ENCODE results near the gene SPPL3.

SPPL3 gene

DNA sequence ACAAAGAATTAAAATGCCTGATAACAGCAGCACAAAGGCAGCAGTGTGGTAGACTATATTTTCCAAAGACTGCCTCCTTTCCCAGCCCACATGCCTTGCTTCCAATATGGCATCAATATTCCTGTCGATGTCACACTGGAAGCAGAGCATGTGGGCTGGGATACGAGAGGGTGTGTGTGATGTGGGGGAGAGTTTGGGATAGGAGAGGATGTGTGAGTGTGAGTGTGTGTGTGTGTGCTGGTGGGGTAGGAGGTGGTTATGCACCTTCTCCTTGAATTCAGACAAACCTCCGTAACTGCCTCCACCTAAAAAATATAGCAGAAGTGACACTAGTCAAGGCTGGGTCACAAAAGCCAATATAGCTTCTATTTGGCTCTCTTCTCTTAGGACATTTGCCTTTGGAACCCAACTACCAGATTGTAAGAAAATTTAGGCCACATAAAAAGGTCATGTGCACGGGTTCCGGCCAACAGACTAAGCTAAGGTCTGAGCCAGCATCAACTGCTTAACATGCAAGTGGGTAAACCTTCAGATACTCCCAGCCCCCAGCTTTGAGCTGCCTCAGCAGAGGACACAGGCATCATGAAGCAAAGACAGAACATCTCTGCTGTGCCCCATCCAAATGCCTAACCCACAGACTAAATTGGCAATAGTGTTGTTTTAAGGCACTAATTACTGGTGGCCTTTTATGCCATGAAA, 29.5 kb downstream of the SPPL3 start:
- no peaks in the 10 kb centered on the region; the same call in 1 of the 2 replicates for H3K36me3 ChIP-seq (ENCODE audit: insufficient read depth, low read length)

DNA sequence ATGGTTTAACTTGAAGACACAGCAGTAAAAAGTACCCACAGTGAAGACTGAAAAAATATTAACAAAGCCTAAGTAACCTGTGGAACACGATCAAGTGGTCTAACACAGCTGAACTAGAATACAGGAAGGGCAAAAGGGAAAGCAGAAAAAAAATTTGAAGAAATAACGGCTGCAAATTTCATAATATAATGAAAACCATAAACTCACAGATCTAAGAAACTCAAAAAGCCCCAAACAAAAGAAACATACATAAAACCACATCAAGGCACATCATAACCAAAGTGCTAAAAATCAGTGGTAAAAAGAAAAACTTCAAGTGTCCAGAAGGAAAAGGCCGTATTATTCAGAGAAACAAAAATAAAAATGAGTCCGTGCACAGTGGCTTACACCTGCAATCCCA, 30.9 kb downstream of the SPPL3 start:
- H3K27ac ChIP-seq, result peak overlapping the region; percentile 66
- no peaks in the 10 kb centered on the region for H3K9me3 ChIP-seq (ENCODE audit: low read depth, low read length)
- DNase-seq (ENCODE audit: low read depth, low spot score), result no peak
- no peak for TF ChIP-seq POLR2AphosphoS5 (IDR thresholded peaks at IDR 0.05; ENCODE audit: borderline replicate concordance, low read depth, low read length)
- TF ChIP-seq EZH2 (IDR thresholded peaks at IDR 0.05), result no peak
- no peak for TF ChIP-seq FOXP2 (optimal IDR thresholded peaks at IDR 0.05; ENCODE audit: control extremely low read depth, extremely low read length, insufficient read depth)
- H3K4me3 ChIP-seq, result peak overlapping the region; percentile 23
- H3K36me3 ChIP-seq (ENCODE audit: insufficient read depth, low read length), result no peaks in the 10 kb centered on the region; the same call in 1 of the 2 replicates
- H3K9ac ChIP-seq (ENCODE audit: insufficient read length), result peak overlapping the region; percentile 31

More for the DNA sequence above, 29.5 kb downstream of the SPPL3 start:
- H3K9ac ChIP-seq (ENCODE audit: insufficient read length), result no peak overlapping the region
- no peak for DNase-seq (ENCODE audit: low read depth, low spot score)
- no peak overlapping the region for H3K27ac ChIP-seq
- TF ChIP-seq EZH2 (IDR thresholded peaks at IDR 0.05) (no peak), POLR2AphosphoS5 (IDR thresholded peaks at IDR 0.05; ENCODE audit: borderline replicate concordance, low read depth, low read length) (no peak), FOXP2 (optimal IDR thresholded peaks at IDR 0.05; ENCODE audit: control extremely low read depth, extremely low read length, insufficient read depth) (no peak)
- no peak overlapping the region for H3K4me3 ChIP-seq
- no peaks in the 10 kb centered on the region for H3K9me3 ChIP-seq (ENCODE audit: low read depth, low read length)

DNA sequence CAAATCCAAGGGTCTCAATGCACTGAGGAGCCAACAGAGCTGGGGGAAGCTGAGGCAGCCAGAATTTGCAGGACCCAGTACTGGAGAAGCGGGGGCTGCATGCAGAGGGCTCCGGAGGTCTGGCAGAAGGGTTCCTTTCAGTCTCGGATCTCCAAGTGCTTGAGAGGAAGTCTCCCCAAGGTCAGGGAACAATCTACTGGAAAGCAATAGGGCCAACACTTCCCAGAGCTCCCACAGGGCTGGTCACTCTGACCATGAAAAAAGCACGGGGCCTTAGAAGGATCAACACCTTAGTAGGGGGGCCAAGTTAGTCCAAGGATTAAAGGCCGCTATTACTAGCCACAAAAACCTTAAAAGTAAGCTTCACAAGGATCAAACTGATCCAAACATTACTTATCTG, 31.7 kb downstream of the SPPL3 start:
- no peak for DNase-seq (ENCODE audit: low read depth, low spot score)
- Histone ChIP-seq H3K9ac (ENCODE audit: insufficient read length) (peak overlapping the region; percentile 31), H3K4me3 (peak overlapping the region; percentile 23), H3K9me3 (ENCODE audit: low read depth, low read length) (no peaks in the 10 kb centered on the region), H3K36me3 (ENCODE audit: insufficient read depth, low read length) (no peaks in the 10 kb centered on the region; the same call in 1 of the 2 replicates), H3K27ac (peak overlapping the region; percentile 66)
- TF ChIP-seq FOXP2 (optimal IDR thresholded peaks at IDR 0.05; ENCODE audit: control extremely low read depth, extremely low read length, insufficient read depth), result no peak
- no peak for TF ChIP-seq POLR2AphosphoS5 (IDR thresholded peaks at IDR 0.05; ENCODE audit: borderline replicate concordance, low read depth, low read length)
- TF ChIP-seq EZH2 (IDR thresholded peaks at IDR 0.05), result no peak

DNA sequence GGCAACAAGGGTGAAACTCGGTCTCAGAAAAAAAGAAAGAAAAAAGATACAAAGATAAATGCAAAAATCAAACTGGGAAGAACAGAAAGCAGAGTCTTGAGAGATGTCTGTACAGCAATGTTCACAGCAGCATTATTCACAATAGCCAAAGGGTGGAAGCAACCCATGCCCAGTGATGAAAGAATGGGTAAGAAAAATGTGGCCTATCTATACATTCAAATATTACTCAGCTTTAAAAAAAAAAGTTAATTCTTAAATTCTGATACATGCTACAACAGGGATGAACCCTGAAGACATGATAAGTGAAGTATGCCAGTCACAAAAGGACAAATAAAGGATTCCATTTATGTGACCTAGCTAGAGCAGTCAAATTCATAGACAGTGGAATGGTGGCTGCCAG, 33.7 kb downstream of the SPPL3 start:
- Histone ChIP-seq H3K4me3 (no peak overlapping the region), H3K27ac (no peak overlapping the region), H3K9ac (ENCODE audit: insufficient read length) (no peak overlapping the region), H3K36me3 (ENCODE audit: insufficient read depth, low read length) (no peaks in the 10 kb centered on the region), H3K9me3 (ENCODE audit: low read depth, low read length) (no peaks in the 10 kb centered on the region)
- TF ChIP-seq POLR2AphosphoS5 (IDR thresholded peaks at IDR 0.05; ENCODE audit: borderline replicate concordance, low read depth, low read length) (no peak), EZH2 (IDR thresholded peaks at IDR 0.05) (no peak), FOXP2 (optimal IDR thresholded peaks at IDR 0.05; ENCODE audit: control extremely low read depth, extremely low read length, insufficient read depth) (no peak)
- DNase-seq (ENCODE audit: low read depth, low spot score), result no peak

DNA sequence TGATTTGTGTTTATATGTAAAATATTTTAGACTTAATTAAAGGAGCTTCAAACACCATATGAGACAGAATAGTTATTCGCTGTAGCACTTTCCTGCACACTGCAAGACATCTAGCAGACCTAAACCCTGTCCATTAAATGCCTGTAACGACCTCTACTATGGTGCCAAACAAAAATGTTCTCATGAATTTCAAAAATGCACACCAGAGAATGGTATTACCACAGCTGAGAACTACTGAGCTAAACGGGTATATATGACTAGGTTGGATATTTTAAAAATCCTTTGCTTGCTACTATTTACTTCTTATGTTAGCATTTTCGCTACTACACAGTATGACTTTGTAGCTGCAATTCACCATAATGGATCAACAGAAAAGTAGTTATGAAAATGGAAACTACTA, 34.8 kb downstream of the SPPL3 start:
- Histone ChIP-seq H3K36me3 (ENCODE audit: insufficient read depth, low read length) (no peaks in the 10 kb centered on the region), H3K9ac (ENCODE audit: insufficient read length) (no peak overlapping the region), H3K4me3 (no peak overlapping the region), H3K9me3 (ENCODE audit: low read depth, low read length) (no peaks in the 10 kb centered on the region), H3K27ac (no peak overlapping the region; the same call in 1 of the 2 replicates)
- TF ChIP-seq EZH2 (IDR thresholded peaks at IDR 0.05) (no peak), FOXP2 (optimal IDR thresholded peaks at IDR 0.05; ENCODE audit: control extremely low read depth, extremely low read length, insufficient read depth) (no peak)
- DNase-seq (ENCODE audit: low read depth, low spot score), result no peak

DNA sequence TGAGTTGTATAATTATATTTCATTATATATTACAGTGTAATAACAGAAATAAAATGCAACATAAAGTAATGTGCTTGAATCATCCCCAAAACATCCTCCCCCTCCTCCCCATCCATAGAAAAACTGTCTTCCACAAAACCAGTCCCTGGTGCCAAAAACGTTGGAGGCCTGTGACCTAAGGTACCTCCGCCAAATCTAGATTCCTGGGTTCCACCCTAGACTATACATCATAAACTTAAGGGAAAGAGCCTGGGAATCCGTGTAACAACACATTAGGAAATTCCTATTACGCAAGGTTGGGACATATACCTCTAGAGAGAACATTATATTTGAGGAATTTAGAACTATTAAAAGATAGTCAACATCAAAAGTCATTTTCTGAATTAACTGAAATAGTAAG, 38.0 kb downstream of the SPPL3 start:
- Histone ChIP-seq H3K9ac (ENCODE audit: insufficient read length) (no peak overlapping the region), H3K36me3 (ENCODE audit: insufficient read depth, low read length) (no peaks in the 10 kb centered on the region), H3K27ac (no peak overlapping the region), H3K4me3 (no peak overlapping the region), H3K9me3 (ENCODE audit: low read depth, low read length) (no peaks in the 10 kb centered on the region)
- no peak for DNase-seq (ENCODE audit: low read depth, low spot score)
- no peak for TF ChIP-seq FOXP2 (optimal IDR thresholded peaks at IDR 0.05; ENCODE audit: control extremely low read depth, extremely low read length, insufficient read depth)

DNA sequence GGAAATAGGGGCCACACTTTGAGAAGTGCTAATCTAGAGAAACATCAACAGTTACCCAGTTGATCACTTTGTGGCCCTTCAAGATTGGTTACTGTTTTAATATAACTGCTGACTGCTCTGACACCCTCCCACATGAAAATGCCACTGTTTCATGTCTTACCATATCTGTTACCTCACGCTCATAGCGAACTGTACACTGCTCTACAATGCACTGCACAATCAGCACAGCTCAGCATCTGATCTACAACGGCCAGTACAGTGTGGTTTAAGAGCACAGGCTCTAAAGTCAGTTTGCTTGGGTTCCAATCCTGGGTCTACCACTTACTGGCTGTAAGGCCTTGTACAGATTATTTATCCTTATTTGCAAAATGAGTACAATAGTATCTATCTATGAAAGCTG, 39.1 kb downstream of the SPPL3 start:
- no peak for DNase-seq (ENCODE audit: low read depth, low spot score)
- Histone ChIP-seq H3K4me3 (no peak overlapping the region), H3K9ac (ENCODE audit: insufficient read length) (no peak overlapping the region), H3K27ac (no peak overlapping the region), H3K9me3 (ENCODE audit: low read depth, low read length) (no peaks in the 10 kb centered on the region), H3K36me3 (ENCODE audit: insufficient read depth, low read length) (no peaks in the 10 kb centered on the region)
- TF ChIP-seq FOXP2 (optimal IDR thresholded peaks at IDR 0.05; ENCODE audit: control extremely low read depth, extremely low read length, insufficient read depth) (no peak), EZH2 (IDR thresholded peaks at IDR 0.05) (no peak), POLR2AphosphoS5 (IDR thresholded peaks at IDR 0.05; ENCODE audit: borderline replicate concordance, low read depth, low read length) (no peak)

DNA sequence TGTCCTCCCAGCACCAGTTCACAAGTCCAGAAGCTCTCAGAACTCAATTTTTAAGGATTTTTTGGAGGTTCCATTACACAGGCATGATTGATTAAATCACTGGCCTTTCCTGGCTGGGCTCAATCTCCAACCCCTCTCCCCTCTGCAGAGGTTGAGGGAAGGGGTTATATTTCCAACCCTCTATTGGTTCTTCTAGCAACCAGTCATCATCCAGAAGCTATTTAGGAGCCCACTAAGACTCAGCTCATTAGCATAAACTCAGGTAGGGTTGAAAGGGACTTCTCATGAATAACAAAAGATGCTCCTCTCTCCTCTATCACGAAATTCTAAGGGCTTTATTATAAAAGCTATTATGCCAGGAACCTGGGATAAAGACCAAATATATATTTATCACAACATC, 41.5 kb downstream of the SPPL3 start:
- Histone ChIP-seq H3K36me3 (ENCODE audit: insufficient read depth, low read length) (no peaks in the 10 kb centered on the region), H3K4me3 (no peak overlapping the region), H3K27ac (no peak overlapping the region), H3K9ac (ENCODE audit: insufficient read length) (no peak overlapping the region), H3K9me3 (ENCODE audit: low read depth, low read length) (no peaks in the 10 kb centered on the region)
- TF ChIP-seq EZH2 (IDR thresholded peaks at IDR 0.05), result no peak
- TF ChIP-seq POLR2AphosphoS5 (IDR thresholded peaks at IDR 0.05; ENCODE audit: borderline replicate concordance, low read depth, low read length), result no peak
- TF ChIP-seq FOXP2 (optimal IDR thresholded peaks at IDR 0.05; ENCODE audit: control extremely low read depth, extremely low read length, insufficient read depth), result no peak
- no peak for DNase-seq (ENCODE audit: low read depth, low spot score)

Measured in SK-N-MC (cell line).